Esophagus squamous epithelium (tissue), 4 donors: Measurements from ENCODE around the gene DPYSL4.

Experiments
- CTCF ChIP-seq, 6 experiments: fragments of 450-650 bp in 4 of 6; fragments of 200-600 bp in 2 of 6; sonication (generic) in 2 of 6; IDR thresholded peaks; one replicate each; pipeline ENCODE4 v1.5.1; 2016 to 2019; ENCODE audit warnings: antibody characterized with exemption in 6 of 6, mild to moderate bottlenecking in 4 of 6, moderate library complexity in 4 of 6
- POLR2A ChIP-seq, 4 donors: fragments of 450-650 bp; IDR thresholded peaks; one replicate each; pipeline ENCODE4 v1.6.1; 2017; ENCODE audit warnings: antibody characterized with exemption in 4 of 4, mild to moderate bottlenecking in 4 of 4, moderate library complexity in 3 of 4

GRCh38 chr10:132209130-132209529 lies 22.4 kb downstream of the DPYSL4 start:
- TF ChIP-seq CTCF (IDR thresholded peaks at IDR 0.05), result no peak
- no peak for TF ChIP-seq POLR2A (IDR thresholded peaks at IDR 0.05)
